ENCODE measurements around the gene CTU1.

The CTU1 gene

GRCh38 chr19:51079481-51080110, 28.6 kb downstream of the CTU1 start:
- no peak for DNase-seq

- DNase-seq: no peak
Measured at GRCh38 chr19:51078731-51079130, 29.5 kb downstream of the CTU1 start.

- no peak for DNase-seq
Measured at GRCh38 chr19:51078104-51078503, 30.1 kb downstream of the CTU1 start.

- no peak for DNase-seq
Measured at GRCh38 chr19:51076631-51077213, 31.5 kb downstream of the CTU1 start.

- no peak for DNase-seq
Measured at GRCh38 chr19:51075998-51076397, 32.2 kb downstream of the CTU1 start.

- no peak for DNase-seq
Measured at GRCh38 chr19:51071095-51071405, 37.2 kb downstream of the CTU1 start.

GRCh38 chr19:51070334-51071094, 37.7 kb downstream of the CTU1 start:
- no peak for DNase-seq

GRCh38 chr19:51066393-51067186, 41.6 kb downstream of the CTU1 start:
- no peak for DNase-seq

GRCh38 chr19:51065221-51065960, 42.8 kb downstream of the CTU1 start:
- no peak for DNase-seq

- DNase-seq: no peak
Measured at GRCh38 chr19:51064534-51065220, 43.5 kb downstream of the CTU1 start, which contains the start of gene KLK13. KLK13 (minus strand) TSS chr19:51065092; CDS start chr19:51065067, 25 bp downstream.

GRCh38 chr19:51063664-51064063, 44.5 kb downstream of the CTU1 start:
- DNase-seq: no peak

GRCh38 chr19:51060973-51061372, 47.2 kb downstream of the CTU1 start:
- DNase-seq: no peak

- no peak for DNase-seq
Measured at GRCh38 chr19:51060336-51060735, 47.9 kb downstream of the CTU1 start.

GRCh38 chr19:51059715-51060114, 48.5 kb downstream of the CTU1 start:
- no peak for DNase-seq

GRCh38 chr19:51055866-51056265, 52.3 kb downstream of the CTU1 start:
- DNase-seq: no peak
